Femur (tissue), 1 donor: ENCODE measurements around the gene IRF5.
A peak's percentile ranks its signal among the peaks of the same experiment; 100 is the strongest.
"Not testable (repeated sequence)": the region's sequence is repeated elsewhere in the genome, so short reads cannot be mapped to it uniquely, and the experiment has no call there.

Experiments used
- DNase-seq: peaks from one replicate; pipeline ENCODE4 v3.0.0-alpha.2; 2017

IRF5 gene

DNA sequence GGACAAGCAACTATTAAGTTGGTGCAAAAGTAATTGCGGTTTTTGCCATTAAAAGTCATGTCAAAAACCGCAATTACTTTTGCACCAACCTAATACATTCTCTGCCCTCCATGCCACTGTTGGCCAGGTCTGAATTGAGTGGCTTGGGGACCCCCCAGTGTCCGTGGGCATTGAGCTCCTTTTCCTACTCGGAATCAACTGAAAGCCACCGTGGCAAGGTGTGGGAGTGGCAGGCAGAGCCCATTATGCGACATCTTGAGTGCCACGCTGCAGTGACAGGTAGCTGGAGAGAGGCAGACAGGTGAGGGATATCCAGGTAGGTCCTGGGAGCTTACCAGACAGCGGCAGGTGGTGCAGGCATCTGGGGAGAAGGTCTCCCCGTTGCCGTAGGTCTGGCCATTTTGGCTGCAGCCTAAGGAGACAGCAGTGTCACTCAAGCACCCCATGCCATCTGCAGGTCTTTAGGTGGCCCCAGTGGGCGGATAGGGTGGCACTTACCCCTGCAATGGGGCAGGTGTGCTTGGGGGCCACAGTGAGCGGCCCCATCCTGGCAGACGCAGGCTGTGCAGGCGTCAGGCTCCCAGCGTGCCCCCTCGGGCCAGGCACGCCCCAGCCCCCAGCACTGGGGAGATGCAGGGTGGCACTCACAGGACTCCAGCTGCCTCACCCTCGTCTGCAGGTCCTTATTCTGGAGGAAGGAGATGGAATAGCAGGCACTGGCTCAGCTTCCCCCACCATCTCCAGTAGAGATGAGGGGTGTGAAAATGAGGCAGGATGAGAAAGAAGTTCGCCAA lies 30.8 kb upstream of the IRF5 start:
- DNase-seq = peak; percentile 11

DNA sequence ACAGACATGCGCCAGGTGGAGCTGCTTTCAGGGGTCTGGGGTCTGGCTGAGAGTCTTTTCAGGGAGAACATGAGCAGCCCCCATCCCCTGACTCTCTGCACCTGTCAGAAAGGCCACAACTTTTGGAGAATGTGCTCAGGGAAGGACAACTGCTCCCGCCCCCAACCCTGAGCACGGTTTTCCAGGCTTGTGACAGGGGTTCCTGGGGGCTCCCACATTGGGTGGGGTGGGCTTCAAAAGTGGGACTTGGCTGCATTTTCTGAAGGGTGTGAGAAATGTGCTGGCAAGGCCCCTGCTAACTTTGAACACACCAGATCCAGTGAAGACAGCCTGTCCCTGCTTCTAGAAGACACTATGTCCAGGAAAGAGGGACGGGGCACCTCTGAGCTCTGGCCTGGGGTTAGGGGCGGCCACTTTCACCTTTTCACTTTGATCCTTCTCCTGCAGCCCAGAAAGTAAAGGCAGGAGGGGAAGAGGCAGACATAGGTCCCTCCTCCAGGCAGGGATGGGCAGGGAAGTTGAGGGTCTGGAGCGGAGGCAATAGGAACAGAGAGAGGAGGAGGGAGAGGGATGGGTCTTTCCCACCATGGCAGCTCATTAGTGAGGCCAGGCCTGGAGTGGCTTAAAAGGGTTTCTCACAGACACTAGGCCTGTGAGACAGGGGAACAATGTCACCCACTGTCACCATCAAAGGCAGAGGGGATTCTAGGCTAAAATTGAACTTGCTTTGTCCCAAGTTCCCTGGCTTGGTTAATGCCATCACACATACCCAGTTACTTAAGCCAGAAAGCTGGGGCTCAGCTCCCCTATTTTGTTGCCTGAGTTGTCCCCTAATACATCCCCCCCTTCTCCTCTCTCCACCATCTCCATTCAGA lies 28.7 kb upstream of the IRF5 start:
- no peak for DNase-seq

GRCh38 chr7:128909625-128910568 lies 27.8 kb upstream of the IRF5 start:
- DNase-seq = no peak

GRCh38 chr7:128910569-128910945 lies 27.2 kb upstream of the IRF5 start, which contains the start of gene KCP:
KCP (minus strand) TSS chr7:128910709; CDS start chr7:128910676, 33 bp downstream.
- DNase-seq = peak; percentile 18

DNA sequence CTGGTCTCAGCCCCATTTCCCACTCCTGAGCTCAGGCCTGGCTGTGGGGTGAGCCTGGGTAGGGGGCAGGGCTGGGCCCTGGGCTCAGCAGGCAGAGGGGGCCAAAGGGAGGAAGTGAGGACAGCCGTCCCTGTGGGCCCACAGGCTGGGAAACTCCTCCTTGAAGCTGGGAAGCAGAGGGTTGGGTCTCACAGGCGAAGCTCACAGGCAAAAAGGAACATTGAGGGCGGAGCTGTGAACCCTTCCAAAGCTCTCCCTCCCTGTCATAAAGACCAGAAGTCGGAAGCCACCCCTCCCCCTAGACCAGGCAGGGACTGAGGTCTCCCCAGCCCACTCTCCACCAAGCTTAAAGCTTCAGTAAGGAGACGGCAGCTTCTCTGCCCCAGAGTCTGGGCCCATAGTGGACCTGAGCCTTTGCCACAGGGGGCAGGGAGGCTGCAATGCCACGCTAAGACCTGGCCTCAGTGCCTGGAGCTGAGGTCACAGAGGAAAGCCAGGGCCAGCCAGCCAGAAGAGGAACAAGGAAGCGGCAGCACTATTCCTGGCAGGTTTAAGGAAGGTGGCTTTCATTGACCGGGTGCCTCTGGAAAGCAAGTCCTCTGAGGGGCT lies 26.2 kb upstream of the IRF5 start:
- peak; percentile 67 for DNase-seq

- DNase-seq = peak; percentile 9
Observed at GRCh38 chr7:128912281-128912680, 25.4 kb upstream of the IRF5 start.

DNA sequence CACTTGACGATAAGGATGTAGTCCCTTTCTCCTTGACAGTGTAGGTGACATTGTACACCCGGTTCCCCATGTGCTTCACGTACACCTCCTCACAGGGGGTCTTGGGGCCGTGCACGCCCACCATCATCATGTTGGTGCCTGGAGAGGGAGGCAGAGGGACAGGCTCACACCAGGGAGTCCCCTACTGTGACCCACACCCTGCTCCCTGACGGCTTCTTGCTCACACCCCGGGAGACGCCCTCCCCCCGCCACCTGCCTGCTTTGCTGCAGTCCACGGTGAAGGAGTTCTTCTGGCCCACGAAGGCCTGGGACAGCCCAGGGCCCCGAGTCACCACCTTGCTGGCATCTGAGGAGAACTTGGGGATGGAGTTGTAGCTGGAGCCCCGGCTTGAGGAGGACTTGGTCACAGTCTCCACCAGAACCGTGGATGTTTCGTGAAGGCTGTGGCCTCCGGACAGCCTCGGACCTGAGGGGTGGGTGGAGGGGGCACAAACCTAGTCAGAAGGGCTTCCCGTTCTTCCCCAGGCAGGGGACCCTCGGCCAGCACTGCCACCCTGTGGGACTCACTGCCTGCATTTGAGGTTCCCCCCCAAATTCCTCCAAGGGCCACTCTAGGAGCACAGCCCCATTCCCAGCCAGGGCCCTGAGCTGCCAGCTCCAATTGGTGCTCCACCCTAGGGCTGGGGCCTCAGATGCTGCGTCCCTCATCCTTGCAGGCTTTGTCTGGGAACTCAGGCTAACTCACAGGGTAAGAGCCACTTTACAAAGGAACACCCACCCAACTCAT lies 24.8 kb upstream of the IRF5 start:
- DNase-seq = not testable (repeated sequence)

- DNase-seq = no peak
Observed at GRCh38 chr7:128913870-128914565, 23.7 kb upstream of the IRF5 start.

DNA sequence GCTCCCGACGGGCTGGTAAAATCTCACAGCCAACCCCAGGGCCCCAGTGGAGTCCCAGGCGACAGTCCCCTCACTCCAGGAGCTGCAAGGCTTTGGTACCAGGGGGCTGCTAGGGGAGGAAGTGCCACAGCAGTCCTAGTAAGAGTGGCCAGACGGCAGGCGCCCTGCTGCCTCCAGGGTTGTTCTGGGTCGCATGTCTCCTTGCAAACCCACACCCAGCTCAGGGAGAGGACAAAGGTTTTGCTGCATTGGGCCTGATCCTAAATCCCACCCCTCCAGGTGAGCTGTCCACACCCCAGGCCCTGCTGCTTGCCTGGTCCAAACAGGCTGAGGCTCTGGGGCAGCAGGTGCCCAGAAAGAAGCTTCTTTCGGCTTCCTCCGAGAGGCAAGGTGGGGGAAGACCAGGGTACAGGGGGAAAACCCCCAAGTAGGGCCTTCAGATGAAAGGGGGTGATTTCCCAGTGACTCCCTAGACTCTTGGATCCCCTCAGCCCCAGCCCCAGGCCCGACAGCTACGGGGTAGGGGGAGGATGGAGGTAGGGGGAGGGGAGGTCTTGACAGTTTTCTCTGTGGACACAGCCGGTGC lies 23.1 kb upstream of the IRF5 start:
- no peak for DNase-seq

DNA sequence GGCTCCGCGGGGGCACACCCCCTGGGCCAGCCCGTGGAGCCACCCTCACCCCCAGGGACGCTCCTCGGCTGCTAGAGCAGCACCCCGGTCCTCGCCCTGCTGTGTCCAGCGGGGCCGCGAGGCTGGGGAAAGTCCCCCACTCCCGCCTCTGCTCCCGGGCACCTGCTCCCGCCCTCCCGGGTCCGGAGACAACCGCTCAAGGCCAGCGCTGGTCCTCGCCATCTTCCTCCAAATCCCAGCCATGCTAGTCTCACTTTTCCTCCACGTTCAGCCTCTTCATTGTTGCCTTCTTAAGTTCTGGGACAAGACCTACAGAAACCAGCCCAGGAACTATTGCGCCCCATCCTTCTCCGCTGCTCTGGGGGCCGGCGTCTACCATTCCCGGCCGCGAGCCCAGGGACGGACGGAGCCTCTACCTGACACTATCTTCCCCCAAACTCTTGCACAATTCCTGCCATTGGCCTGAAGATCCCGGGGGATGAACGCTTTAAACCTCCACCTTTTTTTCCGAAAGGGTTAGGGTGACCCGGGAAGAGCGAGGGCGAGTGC lies 22.4 kb upstream of the IRF5 start:
- no peak for DNase-seq

DNA sequence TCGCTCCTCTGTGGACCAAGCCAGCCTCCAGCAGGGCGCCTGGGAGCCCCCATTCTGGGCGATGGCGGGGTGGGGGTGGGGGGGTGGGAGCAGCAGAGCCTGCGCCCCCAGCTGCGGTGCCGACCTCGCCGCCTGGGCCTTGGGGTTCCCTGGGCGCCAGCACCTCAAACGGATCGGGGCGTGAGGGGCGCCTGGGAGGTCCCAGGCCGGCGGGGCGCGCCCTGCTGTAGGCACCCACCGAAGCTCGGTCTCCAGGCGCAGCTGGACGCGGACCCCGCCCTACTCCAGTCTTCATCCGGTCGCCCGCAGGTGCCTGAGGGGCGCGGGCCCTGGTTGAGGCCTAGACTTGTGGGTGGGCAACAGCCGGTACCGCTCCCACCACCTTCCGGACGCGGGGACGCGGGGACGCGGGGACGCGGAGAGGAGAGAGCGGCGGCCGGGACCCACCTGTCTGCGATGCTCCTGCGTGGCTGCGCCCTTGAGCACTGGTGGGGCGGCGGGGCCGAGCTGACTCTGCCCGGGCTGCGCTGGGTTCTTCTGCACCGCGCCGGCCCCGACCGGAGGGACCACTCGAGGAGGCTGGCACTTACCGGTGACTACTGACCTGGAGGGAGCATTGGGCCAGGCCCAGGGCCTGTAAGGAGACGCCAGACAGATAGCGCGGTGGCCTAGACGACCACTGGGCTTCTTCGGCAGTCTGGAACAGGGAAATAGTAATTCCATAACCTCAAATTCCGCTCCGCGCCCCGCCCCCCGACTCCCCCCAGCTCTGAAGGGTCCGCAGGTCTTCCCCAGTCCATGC lies 21.7 kb upstream of the IRF5 start:
- no peak for DNase-seq

DNA sequence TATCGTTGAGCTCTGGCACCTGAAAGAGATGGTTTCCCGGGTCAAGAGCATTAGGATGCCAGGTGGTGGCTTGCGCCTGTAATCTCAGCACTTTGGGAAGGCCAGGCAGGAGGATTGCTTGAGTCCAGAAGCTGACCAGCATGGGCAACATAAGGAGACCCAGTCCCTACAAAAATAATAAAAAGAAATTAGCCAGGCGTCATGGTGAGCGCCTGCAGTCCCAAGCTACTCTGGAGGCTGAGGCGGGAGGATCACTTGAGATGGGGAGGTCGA lies 21.1 kb upstream of the IRF5 start:
- DNase-seq = no peak

- DNase-seq = no peak
Observed at GRCh38 chr7:128917122-128917521, 20.6 kb upstream of the IRF5 start.

DNA sequence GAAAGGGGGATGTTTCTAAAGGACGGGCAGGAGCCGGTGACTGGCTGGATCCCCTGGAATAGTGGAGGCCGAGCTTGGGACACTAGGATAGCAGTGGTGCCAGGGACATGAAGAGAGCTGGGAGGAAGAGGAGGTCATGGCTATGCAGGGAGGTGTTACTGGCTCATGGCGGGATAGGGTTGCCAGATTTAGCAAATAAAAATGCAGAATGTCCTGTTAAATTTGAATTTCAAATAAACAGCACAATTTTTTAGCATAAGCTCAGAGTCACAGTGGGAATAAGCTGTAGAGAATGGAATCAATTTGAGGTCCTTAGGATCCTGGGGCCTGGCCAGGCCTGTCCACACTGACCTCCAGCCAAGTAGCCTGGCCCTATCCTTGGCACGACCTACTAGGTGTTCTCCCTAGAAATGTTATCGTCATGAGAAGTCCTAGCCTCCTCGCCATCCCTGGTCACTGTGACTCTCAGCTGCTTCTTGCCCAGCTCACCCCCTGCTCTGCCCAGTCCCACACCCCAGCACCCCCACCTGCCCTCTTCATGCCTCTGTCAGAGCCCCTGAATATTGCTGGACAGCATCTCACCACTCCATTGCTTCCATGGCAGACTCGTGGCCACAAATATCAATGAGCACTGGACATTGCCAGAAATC lies 19.6 kb upstream of the IRF5 start:
- DNase-seq = no peak

DNA sequence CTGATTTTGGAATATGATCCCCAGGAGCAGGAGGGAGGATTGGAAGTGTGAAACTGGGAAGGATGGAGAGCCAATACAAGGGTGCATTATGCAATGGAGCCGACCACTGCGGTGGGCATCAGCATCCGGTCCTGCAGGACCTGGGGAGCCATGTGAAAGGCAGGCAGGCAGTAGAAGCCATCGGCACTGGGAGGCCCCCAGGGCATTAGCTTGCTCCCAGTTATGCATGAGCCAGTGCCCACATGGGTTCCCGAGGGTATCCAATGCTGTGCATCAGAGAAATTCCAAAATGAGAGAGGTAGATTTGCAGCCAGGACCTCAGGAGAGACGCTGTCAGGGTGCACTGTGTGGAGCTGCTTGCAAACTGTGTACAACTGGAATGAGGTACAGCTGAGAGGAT lies 18.5 kb upstream of the IRF5 start:
- DNase-seq = no peak

GRCh38 chr7:128919881-128920799 lies 17.6 kb upstream of the IRF5 start:
- DNase-seq = no peak

DNA sequence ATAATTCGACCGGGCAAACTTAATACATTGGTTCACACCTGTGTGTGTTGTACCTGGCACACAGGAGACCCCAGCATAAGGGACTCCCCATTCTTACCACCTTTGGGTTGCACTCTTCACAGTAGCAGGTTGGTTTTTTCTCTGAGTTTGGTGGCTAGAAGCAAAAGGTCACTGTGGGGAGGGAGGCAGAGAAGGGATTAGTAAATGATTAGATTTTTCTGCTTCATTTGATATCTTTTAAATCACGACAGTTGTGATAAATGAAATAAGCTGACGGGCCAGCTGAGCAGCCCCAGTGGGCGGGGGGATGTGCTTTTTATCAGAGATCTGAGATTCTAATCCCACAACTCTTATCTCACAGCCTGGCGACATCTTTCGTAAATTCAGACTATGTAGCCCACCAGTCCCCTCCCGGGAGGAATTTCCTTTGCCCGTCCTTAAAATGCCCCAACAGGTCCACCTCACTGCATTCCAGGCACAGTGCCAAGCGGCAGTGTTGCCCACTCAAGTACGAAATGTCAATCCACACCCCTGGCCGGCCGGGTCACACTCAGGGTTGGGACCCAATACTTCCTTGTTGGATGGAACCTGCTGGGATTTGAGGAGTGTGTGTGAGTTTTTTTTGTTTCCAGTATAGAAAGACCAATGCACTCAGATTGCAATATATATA lies 16.7 kb upstream of the IRF5 start:
- DNase-seq = no peak
